CD4-positive, alpha-beta memory T cell (primary cell): ENCODE data around the gene PRM2. TPM values are rescaled to one million over a fixed set of nuclear protein-coding genes. Genes with fewer than 3 reads are reported as not detected.
A peak's percentile ranks its signal among the peaks of the same experiment; 100 is the strongest.

Experiments used
- CTCF ChIA-PET: fragments of 350-600 bp; sonication (Branson Sonifier 250); formaldehyde crosslinking; loops from one replicate; lab custom pipeline; 2021; ENCODE audit warnings: inconsistent platforms; ENCODE audit not compliant: partially characterized antibody; lab: Charles Lee
- POLR2A ChIA-PET: fragments of 350-600 bp; sonication (Branson Sonifier 250); formaldehyde crosslinking; loops from one replicate; lab custom pipeline; 2021; ENCODE audit not compliant: partially characterized antibody; lab: Charles Lee
- DNase-seq, 5 donors: peaks; one replicate each; pipeline versions ENCODE4 v3.0.0 to v3.0.0-alpha.2; 2020 to 2022; ENCODE audit warnings: mixed read lengths in 1 of 5
- H3K27ac ChIP-seq: one replicate; pipeline ENCODE4 v1.7.0; 2013; ENCODE audit warnings: low read depth, low read length
- H3K27me3 ChIP-seq: 2 replicates; pipeline ENCODE4 v1.7.0; 2013; ENCODE audit warnings: mild to moderate bottlenecking, low read length, moderate library complexity; ENCODE audit not compliant: insufficient read depth
- H3K36me3 ChIP-seq: 2 replicates; pipeline ENCODE4 v1.7.0; 2013; ENCODE audit warnings: mild to moderate bottlenecking, low read length, moderate library complexity; ENCODE audit not compliant: insufficient read depth
- H3K4me1 ChIP-seq: 2 replicates; pipeline ENCODE4 v1.7.0; 2013; ENCODE audit warnings: mild to moderate bottlenecking, low read length, moderate library complexity; ENCODE audit not compliant: insufficient read depth
- H3K4me3 ChIP-seq, 2 donors: one replicate each; pipeline ENCODE4 v1.7.0; 2013; ENCODE audit warnings: low read length in 2 of 2, mild to moderate bottlenecking in 1 of 2
- H3K9me3 ChIP-seq, 2 donors: one replicate each; pipeline ENCODE4 v1.7.0; 2013; ENCODE audit warnings: low read length in 2 of 2, control low read depth in 1 of 2; ENCODE audit not compliant: control insufficient read depth in 1 of 2
- H3K27ac Mint-ChIP-seq, 7 donors: one replicate each; pipeline ENCODE4 v1.8.0; 2020 to 2021; ENCODE audit warnings: mixed read lengths in 7 of 7, mild to moderate bottlenecking in 6 of 7, inconsistent platforms in 3 of 7, moderate library complexity in 3 of 7
- H3K27me3 Mint-ChIP-seq, 2 donors: one replicate each; pipeline ENCODE4 v1.8.0; 2020 to 2021; ENCODE audit warnings: mixed read lengths in 2 of 2
- H3K36me3 Mint-ChIP-seq, 2 donors: one replicate each; pipeline ENCODE4 v1.8.0; 2020 to 2021; ENCODE audit warnings: mixed read lengths in 2 of 2, inconsistent platforms in 1 of 2, mild to moderate bottlenecking in 1 of 2
- H3K4me1 Mint-ChIP-seq, 4 donors: one replicate each; pipeline ENCODE4 v1.8.0; 2020 to 2021; ENCODE audit warnings: mixed read lengths in 4 of 4, mild to moderate bottlenecking in 1 of 4
- H3K4me3 Mint-ChIP-seq, 8 donors: one replicate each; pipeline ENCODE4 v1.8.0; 2020 to 2021; ENCODE audit warnings: mixed read lengths in 8 of 8, mild to moderate bottlenecking in 7 of 8, moderate library complexity in 6 of 8, inconsistent platforms in 3 of 8
- H3K9me3 Mint-ChIP-seq, 8 donors: one replicate each; pipeline ENCODE4 v1.8.0; 2020 to 2021; ENCODE audit warnings: mixed read lengths in 8 of 8, mild to moderate bottlenecking in 5 of 8, inconsistent platforms in 3 of 8, moderate library complexity in 1 of 8
- intact Hi-C: fragments of 100-400 bp; cut with micrococcal nuclease; formaldehyde crosslinking; loops from one replicate; pipeline ENCODE4 v1.15.1; 2023
- polyA plus RNA-seq, 2 donors: library from polyadenylated mRNA; unstranded; fragments of 300-500 nt; fragmentation: Illumina TruSeq; gene quantifications; one replicate each; pipeline ENCODE4 v1.2.3, GENCODE V29; 2021
- total RNA-seq, 2 experiments: library from RNA; stranded (reverse); gene quantifications; one replicate each; pipeline ENCODE4 v1.2.3, GENCODE V29; 2021

Gene PRM2
- total and polyA plus RNA-seq, 4 experiments from 2014 or later, result not detected

DNA sequence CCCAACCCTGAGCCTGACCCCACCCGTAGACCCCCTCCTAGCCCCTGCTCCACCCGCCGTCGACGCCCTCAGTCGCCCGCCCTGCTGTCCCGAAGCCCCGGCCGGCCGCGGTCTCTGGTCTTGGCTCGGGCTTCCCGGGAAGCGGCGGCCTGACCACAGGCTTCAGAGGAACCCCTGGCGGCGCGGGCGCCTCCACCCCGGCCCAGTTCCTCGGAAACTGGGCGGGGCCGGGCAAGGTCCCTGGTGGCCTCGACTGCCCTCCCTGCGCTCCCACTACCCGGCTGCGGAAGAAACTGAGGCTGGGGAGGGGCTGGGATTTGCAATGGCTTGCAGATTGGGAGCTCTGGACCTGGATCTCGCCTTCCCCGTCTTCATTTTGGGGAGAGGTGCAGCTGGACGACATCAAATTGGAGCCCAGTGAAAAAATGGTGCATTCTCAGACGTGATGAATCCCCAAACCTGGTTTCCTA lies 19.6 kb downstream of the PRM2 start:
- Mint-ChIP-seq H3K27me3 (no peaks in the 10 kb centered on the region), H3K4me3 (peak overlapping the region; percentile 90 to 98 (median 94)), H3K9me3 (peaks cover 0 to 12% (median 0%) of the 10 kb centered on the region in 8 donors), H3K27ac (peak overlapping the region; percentile 92 to 99 (median 97)), H3K4me1 (peaks cover 36 to 73% (median 45%) of the 10 kb centered on the region in 4 donors), H3K36me3 (peaks cover 5 to 27% of the 10 kb centered on the region in 2 donors)
- DNase-seq, result peak in 3 of 5 donors; percentile 28 to 54 (median 31)
- H3K27me3 ChIP-seq, result no peaks in the 10 kb centered on the region
- no peaks in the 10 kb centered on the region for H3K9me3 ChIP-seq
- H3K36me3 ChIP-seq, result peaks cover 6% of the 10 kb centered on the region
- POLR2A ChIA-PET, result interaction anchor here (0.5 to 8.3 kb wide), 42 partner anchors 8 to 486 kb away, joined by 3 to 283 read pairs (median 6); partner anchors contain the start of genes CLEC16A, TNP2 and TXNDC11
- CTCF ChIA-PET, result interaction anchor here (1.0 to 7.6 kb wide), 20 partner anchors 12 to 289 kb away, joined by 3 to 197 read pairs (median 6); partner anchors contain the start of genes PRM3 and TNP2
- H3K4me3 ChIP-seq, result peak overlapping the region; percentile 73 to 85
- peak overlapping the region; percentile 83 for H3K27ac ChIP-seq
- intact Hi-C loops, result loop anchor here (1.0 to 10.0 kb wide), 6 partner anchors 41 to 658 kb away; partner anchors contain the start of genes GSPT1 and TXNDC11
- H3K4me1 ChIP-seq, result peaks cover 53% of the 10 kb centered on the region

DNA sequence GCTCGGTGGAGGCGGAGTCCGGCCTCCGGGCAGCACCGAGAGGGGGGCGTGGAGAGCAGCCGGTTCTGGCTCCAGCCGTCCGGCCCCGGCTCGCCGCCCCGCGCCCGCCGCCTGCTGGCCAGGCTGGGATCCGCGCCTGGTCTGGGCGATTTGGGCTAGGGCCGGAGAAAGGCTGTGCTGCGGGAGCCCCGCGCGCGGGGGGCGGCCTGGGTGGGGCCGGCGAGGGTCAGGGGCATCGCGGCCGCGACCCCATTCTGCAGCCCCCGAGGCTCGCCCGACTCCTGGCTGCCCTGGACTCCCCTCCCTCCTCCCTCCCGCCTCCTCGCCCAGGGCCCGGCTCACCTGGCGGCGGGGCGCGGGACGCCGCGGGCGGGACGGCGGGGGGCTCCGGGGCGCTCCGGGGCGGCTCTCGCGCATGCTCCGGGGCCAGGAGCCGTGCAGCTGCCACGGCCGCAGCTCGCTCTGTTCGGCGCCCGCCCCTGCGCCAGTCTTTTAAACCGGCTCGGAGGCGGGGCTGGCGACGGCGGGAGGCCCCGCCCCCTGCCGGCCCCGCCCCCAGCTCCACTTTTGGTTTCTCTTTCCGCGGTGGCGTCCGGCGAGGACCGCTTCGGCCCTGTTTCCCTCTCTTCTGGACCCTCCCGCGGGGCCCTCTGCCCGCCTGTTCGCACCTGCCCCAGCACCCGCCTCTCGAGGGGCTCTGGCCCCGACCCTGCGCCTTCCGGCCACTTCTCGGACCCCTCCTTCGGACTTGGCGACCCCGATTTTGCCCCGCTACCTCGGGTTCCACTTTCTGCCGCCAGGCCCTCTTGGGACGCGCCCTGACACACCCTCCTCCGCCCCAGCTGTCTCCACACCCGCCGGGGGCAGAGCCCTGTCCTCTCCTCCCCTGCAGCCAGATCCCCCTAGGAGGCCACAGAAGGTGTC lies 20.3 kb downstream of the PRM2 start, which contains the start of gene SOCS1:
Gene SOCS1 (minus strand): TSS at position 468 of the 924 bp plus-strand sequence. CDS start 726 bp downstream, outside the sequence.
- H3K9me3 ChIP-seq, result no peaks in the 10 kb centered on the region
- Mint-ChIP-seq H3K27me3 (no peaks in the 10 kb centered on the region), H3K9me3 (peaks cover 0 to 12% (median 0%) of the 10 kb centered on the region in 8 donors), H3K36me3 (peaks cover 5 to 28% of the 10 kb centered on the region in 2 donors), H3K4me3 (peak within 1 kb of the TSS; percentile 90 to 98 (median 94)), H3K27ac (peak within 1 kb of the TSS; percentile 92 to 99 (median 97)), H3K4me1 (peaks cover 38 to 77% (median 48%) of the 10 kb centered on the region in 4 donors)
- peaks cover 60% of the 10 kb centered on the region for H3K4me1 ChIP-seq
- no peaks in the 10 kb centered on the region for H3K27me3 ChIP-seq
- H3K36me3 ChIP-seq, result peaks cover 6% of the 10 kb centered on the region
- H3K27ac ChIP-seq, result peak within 1 kb of the TSS; percentile 83
- H3K4me3 ChIP-seq, result peak within 1 kb of the TSS; percentile 73 to 85
- intact Hi-C loops, result loop anchor here (1.0 to 10.0 kb wide), 9 partner anchors 23 to 659 kb away; partner anchors contain the start of genes CLEC16A, GSPT1, RMI2 and TXNDC11
- POLR2A ChIA-PET, result interaction anchor here (0.5 to 8.3 kb wide), 55 partner anchors 8 to 660 kb away, joined by 3 to 283 read pairs (median 6); partner anchors contain the start of genes CLEC16A, DEXI, GSPT1 and TNP2
- peak; percentile 78 to 87 (median 83) for DNase-seq
- CTCF ChIA-PET, result interaction anchor here (0.7 to 7.6 kb wide), 36 partner anchors 10 to 307 kb away, joined by 3 to 197 read pairs (median 6); partner anchors contain the start of genes PRM3 and TNP2

GRCh38 chr16:11254913-11255736 lies 21.2 kb downstream of the PRM2 start:
- Mint-ChIP-seq H3K27ac (peak overlapping the region; percentile 52 to 95 (median 79)), H3K27me3 (no peaks in the 10 kb centered on the region), H3K4me1 (peaks cover 41 to 78% (median 53%) of the 10 kb centered on the region in 4 donors), H3K36me3 (peaks cover 5 to 33% of the 10 kb centered on the region in 2 donors), H3K9me3 (peaks cover 0 to 14% (median 0%) of the 10 kb centered on the region in 8 donors), H3K4me3 (peak overlapping the region; percentile 85 to 91 (median 88))
- CTCF ChIA-PET, result interaction anchor here (0.7 to 7.6 kb wide), 36 partner anchors 9 to 307 kb away, joined by 3 to 197 read pairs (median 6); no protein-coding TSS in a partner anchor
- Histone ChIP-seq H3K4me1 (peaks cover 60% of the 10 kb centered on the region), H3K36me3 (peaks cover 6% of the 10 kb centered on the region), H3K27me3 (no peaks in the 10 kb centered on the region), H3K9me3 (no peaks in the 10 kb centered on the region), H3K27ac (peak overlapping the region; percentile 83), H3K4me3 (peak overlapping the region; percentile 73 to 85)
- intact Hi-C loops, result loop anchor here (1.0 to 10.0 kb wide), 9 partner anchors 22 to 660 kb away; partner anchors contain the start of genes CLEC16A, GSPT1, RMI2 and TXNDC11
- POLR2A ChIA-PET, result interaction anchor here (0.6 to 8.3 kb wide), 54 partner anchors 9 to 661 kb away, joined by 3 to 283 read pairs (median 5); partner anchors contain the start of genes CLEC16A, DEXI, GSPT1 and PRM3
- DNase-seq, result peak; percentile 79 to 82 (median 80)

- H3K9me3 ChIP-seq, result no peaks in the 10 kb centered on the region
- H3K27me3 ChIP-seq, result no peaks in the 10 kb centered on the region
- peak overlapping the region; percentile 52 to 85 for H3K4me3 ChIP-seq
- ChIA-PET POLR2A (interaction anchor here (0.6 to 8.3 kb wide), 40 partner anchors 9 to 488 kb away, joined by 3 to 283 read pairs (median 8); partner anchors contain the start of genes CLEC16A, DEXI, PRM3 and RMI2), CTCF (interaction anchor here (0.7 to 7.6 kb wide), 24 partner anchors 8 to 300 kb away, joined by 3 to 197 read pairs (median 6); no protein-coding TSS in a partner anchor)
- H3K4me1 ChIP-seq, result peaks cover 57% of the 10 kb centered on the region
- H3K27me3 Mint-ChIP-seq, result no peaks in the 10 kb centered on the region
- peak overlapping the region; percentile 81 to 97 (median 95) for H3K27ac Mint-ChIP-seq
- H3K27ac ChIP-seq, result peak overlapping the region; percentile 83
- peaks cover 6% of the 10 kb centered on the region for H3K36me3 ChIP-seq
- H3K36me3 Mint-ChIP-seq, result peaks cover 5 to 33% of the 10 kb centered on the region in 2 donors
- peaks cover 0 to 14% (median 0%) of the 10 kb centered on the region in 8 donors for H3K9me3 Mint-ChIP-seq
- no peak for DNase-seq
- intact Hi-C loops, result loop anchor here (5.0 to 10.0 kb wide), 3 partner anchors 62 to 661 kb away; partner anchors contain the start of gene GSPT1
- H3K4me1 Mint-ChIP-seq, result peaks cover 40 to 69% (median 52%) of the 10 kb centered on the region in 4 donors
- peak overlapping the region; percentile 87 to 91 (median 89) for H3K4me3 Mint-ChIP-seq
Observed at GRCh38 chr16:11253995-11254912, 22.0 kb downstream of the PRM2 start.
